GM12864 (cell line): Measurements from ENCODE around the gene CDKN2B.
"Not testable (repeated sequence)": the region's sequence is repeated elsewhere in the genome, so short reads cannot be mapped to it uniquely, and the experiment has no call there.

Experiments used
- DNase-seq: peaks from one replicate; pipeline ENCODE4 v3.0.0-alpha.2; 2011; ENCODE audit warnings: low read depth
- H3K4me3 ChIP-seq: 2 replicates; pipeline ENCODE4 v1.5.1; 2011; ENCODE audit warnings: mild to moderate bottlenecking, low read depth, low read length, control low read depth
- CTCF ChIP-seq: IDR thresholded peaks from 2 replicates; pipeline ENCODE4 v1.5.1; 2011; ENCODE audit warnings: low read depth, mild to moderate bottlenecking, moderate library complexity, low read length, control low read depth, inconsistent platforms; ENCODE audit errors: missing control alignments

CDKN2B gene

DNA sequence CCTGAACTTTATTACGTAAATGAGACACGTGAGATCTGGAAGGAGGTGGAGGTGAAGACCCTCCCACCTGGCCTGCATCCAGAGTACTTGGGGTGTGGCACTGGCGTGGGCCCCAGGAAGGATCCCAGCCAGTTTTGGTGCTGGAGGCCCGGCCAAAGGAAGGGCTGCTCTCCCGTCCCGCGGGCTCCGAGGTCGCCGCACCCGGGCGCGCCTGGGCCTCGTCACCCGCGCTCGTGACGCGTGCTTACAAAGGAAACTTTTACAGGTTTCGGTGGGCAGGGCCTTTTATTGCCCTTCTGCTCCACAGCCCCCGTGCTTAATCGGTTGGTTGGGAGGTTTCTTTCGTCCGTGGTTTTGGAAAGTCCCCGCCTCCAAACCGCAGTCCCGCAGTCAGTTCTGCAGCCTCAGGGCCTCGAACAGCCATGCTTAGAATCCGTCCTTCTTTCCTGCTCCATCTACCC is 44.1 kb downstream of the CDKN2B start:
- peak; percentile 22 for DNase-seq
- peak overlapping the region; percentile 42 for H3K4me3 ChIP-seq
- TF ChIP-seq CTCF, result no peak

DNA sequence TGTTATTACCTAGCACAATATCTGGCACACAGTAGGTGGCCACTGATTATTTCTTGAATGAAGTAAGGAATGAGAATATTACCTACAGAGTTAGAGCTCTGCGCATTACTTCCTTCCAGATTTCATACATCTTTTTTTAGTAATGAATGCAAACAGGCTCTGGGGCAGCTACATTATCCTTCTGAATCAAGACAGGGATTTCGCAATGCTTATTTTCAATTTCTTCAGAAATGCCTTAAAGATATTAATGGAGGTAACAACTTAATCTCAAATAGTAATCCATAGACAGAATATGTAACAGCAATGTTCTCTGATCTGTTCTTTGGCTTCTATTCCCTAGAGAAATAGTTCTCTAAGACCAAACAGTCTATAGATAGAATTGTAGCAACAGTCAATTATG is 47.5 kb downstream of the CDKN2B start:
- TF ChIP-seq CTCF, result no peak
- DNase-seq, result no peak
- no peak overlapping the region for H3K4me3 ChIP-seq

DNA sequence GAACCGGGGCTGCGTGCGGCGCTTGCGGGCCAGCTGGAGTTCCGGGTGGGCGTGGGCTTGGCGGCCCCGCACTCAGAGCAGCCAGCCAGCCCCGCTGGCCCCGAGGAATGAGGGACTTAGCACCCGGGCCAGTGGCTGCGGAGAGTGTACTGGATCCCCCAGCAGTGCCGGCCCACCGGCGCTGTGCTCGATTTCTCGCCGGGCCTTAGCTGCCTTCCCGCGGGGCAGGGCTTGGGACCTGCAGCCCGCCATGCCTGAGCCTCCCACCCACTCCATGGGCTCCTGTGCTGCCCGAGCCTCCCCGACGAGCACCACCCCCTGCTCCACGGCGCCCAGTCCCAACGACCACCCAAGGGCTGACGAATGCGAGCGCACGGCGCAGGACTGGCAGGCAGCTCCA is 49.8 kb downstream of the CDKN2B start:
- H3K4me3 ChIP-seq, DNase-seq: not testable (repeated sequence)

GRCh38 chr9:21958833-21959232 is 50.3 kb downstream of the CDKN2B start:
- DNase-seq, result no peak
- TF ChIP-seq CTCF, result no peak
- H3K4me3 ChIP-seq, result no peak overlapping the region
